Activated B cell treated with CpG ODN at 0.5 μM for 24 hours (primary cell): ENCODE measurements around the gene GNL1. TPM values are rescaled to one million over a fixed set of nuclear protein-coding genes. Genes with fewer than 3 reads are reported as not detected.
A peak's percentile ranks its signal among the peaks of the same experiment; 100 is the strongest.

ENCODE experiments used
- ATAC-seq: fragments of 200-7000 bp; cut with Tn5 transposase; one replicate; pipeline ENCODE4 v1.10.0; 2021; ENCODE audit warnings: low read depth, mild to moderate bottlenecking, moderate library complexity
- CTCF ChIA-PET: fragments of 350-600 bp; sonication (Branson Sonifier 250); formaldehyde crosslinking; loops from one replicate; lab custom pipeline; 2021; ENCODE audit warnings: antibody characterized with exemption; lab: Charles Lee
- POLR2A ChIA-PET: fragments of 350-600 bp; sonication (Branson Sonifier 250); formaldehyde crosslinking; loops from one replicate; lab custom pipeline; 2021; ENCODE audit warnings: antibody characterized with exemption; lab: Charles Lee
- DNase-seq: peaks from one replicate; pipeline ENCODE4 v3.0.0; 2022
- H3K27ac Mint-ChIP-seq: one replicate; pipeline ENCODE4 v1.8.0; 2020; ENCODE audit warnings: mixed read lengths
- H3K27me3 Mint-ChIP-seq: one replicate; pipeline ENCODE4 v1.8.0; 2021; ENCODE audit warnings: mixed read lengths
- H3K36me3 Mint-ChIP-seq: one replicate; pipeline ENCODE4 v1.8.0; 2021; ENCODE audit warnings: low read depth, mixed read lengths
- H3K4me1 Mint-ChIP-seq: one replicate; pipeline ENCODE4 v1.8.0; 2021; ENCODE audit warnings: mixed read lengths
- H3K4me3 Mint-ChIP-seq: one replicate; pipeline ENCODE4 v1.8.0; 2020; ENCODE audit warnings: mild to moderate bottlenecking, mixed read lengths
- H3K9me3 Mint-ChIP-seq: one replicate; pipeline ENCODE4 v1.8.0; 2020; ENCODE audit warnings: mixed read lengths
- CTCF ChIP-seq: fragments of 200-600 bp; IDR thresholded peaks from one replicate; pipeline ENCODE4 v1.8.0; 2022; ENCODE audit warnings: antibody characterized with exemption, mild to moderate bottlenecking
- intact Hi-C: fragments of 100-400 bp; cut with micrococcal nuclease; formaldehyde crosslinking; loops from one replicate; pipeline ENCODE4 v1.15.1; 2024
- total RNA-seq: library from RNA; stranded (reverse); gene quantifications from 2 replicates; pipeline ENCODE4 v1.2.3, GENCODE V29; 2022

Gene GNL1
- total RNA-seq, 1 donor from 2014 or later = 67.4 TPM

GRCh38 chr6:30494291-30494861, 61.9 kb downstream of the GNL1 start:
- H3K4me1 Mint-ChIP-seq = peaks cover 79% of the 10 kb centered on the region
- no peak for TF ChIP-seq CTCF
- peak overlapping the region; percentile 98 for H3K4me3 Mint-ChIP-seq
- peak overlapping the region; percentile 75 for H3K27ac Mint-ChIP-seq
- intact Hi-C loops = no loop called here
- no peak for ATAC-seq
- ChIA-PET POLR2A (interaction anchor here (0.5 to 11.6 kb wide), 13 partner anchors 13 to 197 kb away, joined by 3 to 460 read pairs (median 14); partner anchors contain the start of genes GNL1, PPP1R10 and PRR3), CTCF (interaction anchor here (0.6 to 8.1 kb wide), 10 partner anchors 11 to 93 kb away, joined by 3 to 83 read pairs (median 6); no protein-coding TSS in a partner anchor)
- no peaks in the 10 kb centered on the region for H3K9me3 Mint-ChIP-seq
- no peak for DNase-seq
- no peaks in the 10 kb centered on the region for H3K27me3 Mint-ChIP-seq
- H3K36me3 Mint-ChIP-seq = peaks cover 51% of the 10 kb centered on the region

GRCh38 chr6:30493643-30494250, 62.5 kb downstream of the GNL1 start:
- H3K27ac Mint-ChIP-seq = peak overlapping the region; percentile 75
- no peaks in the 10 kb centered on the region for H3K27me3 Mint-ChIP-seq
- peak overlapping the region; percentile 98 for H3K4me3 Mint-ChIP-seq
- H3K36me3 Mint-ChIP-seq = peaks cover 55% of the 10 kb centered on the region
- peaks cover 85% of the 10 kb centered on the region for H3K4me1 Mint-ChIP-seq
- ChIA-PET POLR2A (interaction anchor here (0.5 to 11.6 kb wide), 13 partner anchors 13 to 198 kb away, joined by 3 to 460 read pairs (median 14); partner anchors contain the start of genes ABCF1, GNL1, PPP1R10 and PRR3), CTCF (interaction anchor here (0.9 to 8.1 kb wide), 12 partner anchors 11 to 49 kb away, joined by 3 to 83 read pairs (median 6); no protein-coding TSS in a partner anchor)
- no peaks in the 10 kb centered on the region for H3K9me3 Mint-ChIP-seq
- DNase-seq = no peak
- TF ChIP-seq CTCF = no peak
- intact Hi-C loops = no loop called here
- no peak for ATAC-seq

- ChIA-PET POLR2A (interaction anchor here (1.1 to 11.6 kb wide), 13 partner anchors 15 to 125 kb away, joined by 3 to 460 read pairs (median 14); partner anchors contain the start of genes ABCF1, GNL1, MRPS18B and PPP1R10), CTCF (interaction anchor here (0.9 to 8.1 kb wide), 7 partner anchors 9 to 51 kb away, joined by 3 to 83 read pairs (median 5); no protein-coding TSS in a partner anchor)
- TF ChIP-seq CTCF = no peak
- ATAC-seq (no peak), DNase-seq (no peak)
- intact Hi-C loops = no loop called here
- Mint-ChIP-seq H3K9me3 (no peaks in the 10 kb centered on the region), H3K27ac (peak overlapping the region; percentile 97), H3K4me3 (peak overlapping the region; percentile 98), H3K36me3 (peaks cover 55% of the 10 kb centered on the region), H3K27me3 (no peaks in the 10 kb centered on the region), H3K4me1 (peaks cover 85% of the 10 kb centered on the region)
These were observed 64.0 kb downstream of the GNL1 start for GRCh38 chr6:30491991-30492952.

Other genes with a start within 250 kb of the GNL1 start
- 21.6 and 22.0 TPM in 2 replicates for gene TRIM39, start 229.6 kb downstream of the GNL1 start, total RNA-seq
- 38.1 and 46.8 TPM in 2 replicates for gene RPP21, start 211.3 kb downstream of the GNL1 start, total RNA-seq
- gene HLA-E, start 67.0 kb downstream of the GNL1 start, total RNA-seq = 737 and 740 TPM in 2 replicates
- gene PRR3, start 806 bp upstream of the GNL1 start, total RNA-seq = 24.1 and 29.5 TPM in 2 replicates
- gene ABCF1, start 15.0 kb upstream of the GNL1 start, total RNA-seq = 93.7 and 94.5 TPM in 2 replicates
- gene PPP1R10, start 60.8 kb upstream of the GNL1 start, total RNA-seq = 85.6 and 112 TPM in 2 replicates
- 57.7 and 61.2 TPM in 2 replicates for gene MRPS18B, start 61.4 kb upstream of the GNL1 start, total RNA-seq
- gene ATAT1, start 70.4 kb upstream of the GNL1 start, total RNA-seq = 6.9 and 10.3 TPM in 2 replicates
- 21.6 and 35.6 TPM in 2 replicates for gene C6orf136, start 90.6 kb upstream of the GNL1 start, total RNA-seq
- gene DHX16, start 116.5 kb upstream of the GNL1 start, total RNA-seq = 42.3 and 50.4 TPM in 2 replicates
- 96.8 and 104 TPM in 2 replicates for gene PPP1R18, start 130.2 kb upstream of the GNL1 start, total RNA-seq
- 17.4 and 17.8 TPM in 2 replicates for gene NRM, start 134.5 kb upstream of the GNL1 start, total RNA-seq
- gene MDC1, start 160.8 kb upstream of the GNL1 start, total RNA-seq = 62.4 and 65.6 TPM in 2 replicates
- gene TUBB, start 163.9 kb upstream of the GNL1 start, total RNA-seq = 700 and 725 TPM in 2 replicates
- gene FLOT1, start 186.2 kb upstream of the GNL1 start, total RNA-seq = 49.1 and 52.0 TPM in 2 replicates
- gene IER3, start 188.1 kb upstream of the GNL1 start, total RNA-seq = 3.0 and 3.3 TPM in 2 replicates